ENCODE results near the gene FBXO31.
"Not testable (repeated sequence)": the region's sequence is repeated elsewhere in the genome, so short reads cannot be mapped to it uniquely, and the experiment has no call there.

The FBXO31 gene

DNA sequence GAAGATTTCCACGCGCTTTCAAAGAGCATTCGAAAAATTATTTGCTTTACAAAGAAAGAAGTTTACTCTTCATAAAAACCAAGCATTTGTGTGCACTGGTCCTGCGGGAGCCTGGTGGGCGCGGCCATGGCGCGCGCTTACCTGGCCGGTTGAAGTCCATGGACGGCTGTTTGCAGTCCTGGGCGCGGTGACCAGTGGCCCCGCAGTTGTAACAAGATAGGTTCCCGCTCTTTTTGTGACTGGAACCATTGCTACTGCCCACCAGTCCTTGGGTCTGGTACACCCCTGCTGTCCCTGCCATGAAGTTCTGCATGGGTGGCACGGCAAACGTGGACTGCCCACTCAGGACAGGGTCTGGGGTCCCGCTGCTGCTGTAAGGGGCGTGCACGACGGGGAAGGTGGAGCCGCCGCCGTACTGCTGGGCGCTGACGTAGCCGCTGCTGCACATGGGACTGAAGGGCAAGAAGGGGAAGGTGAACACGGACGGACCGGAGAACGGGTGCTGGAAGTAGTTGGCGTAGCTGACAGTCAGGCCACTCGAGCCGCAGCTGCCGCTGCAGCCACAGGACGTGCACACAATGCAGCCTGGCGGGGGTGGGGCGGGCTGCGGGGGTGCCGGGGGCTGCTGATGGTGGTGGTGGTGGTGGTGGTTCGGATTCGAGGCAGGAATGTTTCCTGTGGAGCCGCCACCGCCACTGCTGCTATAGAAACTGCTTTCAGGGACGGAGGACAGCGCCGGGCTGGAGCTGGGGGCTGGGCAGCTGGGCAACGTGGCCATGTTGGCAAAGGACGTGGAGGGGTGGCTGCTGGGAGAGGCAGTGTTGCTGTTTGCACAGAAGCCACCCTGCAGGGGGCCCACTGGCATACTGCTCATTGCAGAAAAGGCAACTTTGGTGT lies 28.0 kb upstream of the FBXO31 start:
- peak in 1 of 2 donors; percentile 20 for DNase-seq

DNA sequence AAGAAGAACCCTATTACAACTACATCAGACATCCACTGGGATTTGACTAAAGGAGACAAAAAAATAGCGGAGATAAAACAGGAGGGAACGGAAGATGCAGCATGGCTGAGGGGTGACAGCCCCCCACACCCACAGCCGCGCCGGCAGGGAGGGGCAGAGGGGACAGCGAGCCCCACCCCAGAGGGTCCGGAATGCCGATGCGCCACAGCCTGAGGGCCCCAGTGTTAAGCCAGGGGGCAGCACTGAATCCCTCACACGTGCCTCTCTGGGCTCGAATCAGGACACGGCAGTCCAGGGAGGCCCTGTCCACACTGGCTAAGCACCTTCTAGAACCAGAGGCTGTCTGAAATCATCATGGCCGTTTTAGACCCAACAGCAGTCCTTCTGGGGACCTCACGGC lies 27.4 kb upstream of the FBXO31 start:
- no peak for DNase-seq

DNA sequence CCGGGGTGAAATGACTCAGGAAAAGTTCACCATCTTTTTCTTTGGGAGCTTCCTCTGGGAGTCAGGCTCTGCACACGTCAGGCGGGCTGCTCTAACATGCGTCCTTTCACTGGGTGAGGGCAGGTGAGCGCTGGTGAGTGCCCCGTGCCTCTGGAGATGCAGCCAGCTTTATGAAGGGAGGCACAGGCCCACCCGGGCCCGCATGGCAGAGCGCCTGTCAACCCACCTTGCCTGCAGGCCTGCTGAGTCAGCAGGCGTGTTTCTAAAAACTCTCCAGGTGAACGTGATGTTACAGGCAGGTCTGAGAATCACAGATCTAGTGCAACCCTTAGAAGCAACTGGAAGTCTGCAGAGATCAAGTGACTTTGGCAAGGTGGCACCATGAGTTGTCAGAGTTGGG lies 27.0 kb upstream of the FBXO31 start:
- DNase-seq, result no peak

DNA sequence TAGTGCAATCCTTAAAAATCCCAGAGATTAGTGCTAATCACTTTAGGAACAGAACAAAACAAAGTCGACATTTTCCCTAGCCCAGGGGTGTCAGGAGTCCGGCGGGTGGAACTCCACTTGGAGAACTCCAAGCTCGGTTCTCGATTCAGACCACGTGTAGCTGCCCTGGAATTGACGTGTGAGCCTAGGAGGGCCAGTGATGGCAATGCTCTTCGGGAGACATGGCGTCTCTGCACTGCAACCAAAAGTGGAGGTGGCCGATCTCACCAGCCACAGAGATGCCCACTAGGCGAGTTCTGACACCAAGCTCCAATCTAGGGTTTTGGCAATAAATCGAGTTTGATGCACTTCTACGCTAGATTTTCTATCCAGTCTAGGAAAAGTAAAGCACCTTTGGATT lies 26.2 kb upstream of the FBXO31 start:
- no peak for DNase-seq

DNA sequence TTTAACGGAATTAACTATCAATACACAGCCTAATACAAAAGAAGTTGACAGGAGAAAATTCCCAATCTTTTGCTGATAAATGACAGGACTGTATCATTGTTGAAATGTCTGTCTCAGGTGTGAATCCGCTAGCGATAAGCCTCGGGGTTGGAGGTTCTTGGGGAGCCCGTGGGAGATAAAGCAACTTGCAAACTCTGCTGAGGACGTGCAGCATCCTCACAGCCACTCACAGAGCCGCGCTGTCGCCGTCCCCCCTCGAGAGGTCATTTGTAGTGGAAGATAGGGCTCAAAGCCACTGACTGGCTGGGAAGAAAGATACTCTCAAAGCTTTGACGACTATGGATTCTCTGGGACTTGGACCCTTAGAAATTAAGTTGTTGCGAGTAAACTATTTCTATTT lies 25.6 kb upstream of the FBXO31 start:
- DNase-seq, result no peak

DNA sequence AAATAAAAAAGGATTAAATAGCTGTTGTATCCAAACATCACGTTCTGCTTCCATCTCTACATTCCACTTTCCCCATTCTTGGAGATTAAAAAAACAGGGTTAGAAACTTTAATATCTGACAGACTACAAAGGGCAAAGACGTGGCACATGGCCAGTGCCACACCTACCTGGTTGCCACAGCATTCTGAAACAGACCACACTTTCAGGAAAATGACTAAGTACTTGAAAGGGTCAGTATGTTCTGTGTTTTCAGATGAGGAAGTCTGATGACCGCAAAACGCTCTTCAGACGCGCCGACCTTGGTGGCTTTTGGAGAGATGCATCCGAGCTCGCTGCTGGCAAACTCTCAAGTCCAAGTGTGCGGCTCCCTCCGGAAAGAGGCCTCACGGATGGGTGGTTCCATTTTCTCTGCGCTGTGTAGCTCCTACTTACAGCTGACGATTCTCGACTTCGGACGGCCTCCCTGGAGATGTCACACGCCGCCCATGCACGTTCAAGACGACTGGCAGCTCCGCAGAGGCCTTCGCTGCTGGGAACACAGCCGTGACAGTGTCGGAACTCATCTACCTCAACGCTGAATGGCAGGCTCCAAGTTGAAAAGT lies 24.0 kb upstream of the FBXO31 start:
- DNase-seq, result no peak

DNA sequence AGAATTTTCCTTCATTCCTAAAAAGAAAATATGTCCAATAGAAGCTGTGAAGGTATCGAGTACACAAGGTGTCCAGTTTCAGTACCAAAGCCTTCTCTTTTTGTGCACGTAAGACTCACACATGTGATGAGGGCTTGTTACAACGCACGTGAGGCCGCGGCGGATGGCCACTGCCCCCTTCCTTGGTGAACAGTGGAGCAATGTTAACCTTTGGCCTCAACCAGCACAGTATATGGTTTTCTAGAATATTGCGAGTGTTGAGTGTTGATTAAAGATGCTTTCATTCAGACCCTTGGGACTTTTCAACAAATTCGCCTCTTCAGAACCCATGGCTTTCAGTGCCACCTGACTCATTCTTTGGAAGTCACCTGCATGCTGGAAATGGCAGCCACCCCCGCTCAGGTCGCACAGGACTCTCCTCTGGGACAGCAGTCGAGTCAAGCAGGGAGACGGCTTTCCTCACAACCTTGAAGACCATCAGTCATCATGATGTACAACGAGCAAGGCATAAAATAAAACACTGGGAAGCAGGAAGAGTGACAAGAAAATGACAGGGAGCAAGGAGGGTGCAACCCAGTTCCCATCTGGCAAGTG lies 23.0 kb upstream of the FBXO31 start:
- no peak for DNase-seq

DNA sequence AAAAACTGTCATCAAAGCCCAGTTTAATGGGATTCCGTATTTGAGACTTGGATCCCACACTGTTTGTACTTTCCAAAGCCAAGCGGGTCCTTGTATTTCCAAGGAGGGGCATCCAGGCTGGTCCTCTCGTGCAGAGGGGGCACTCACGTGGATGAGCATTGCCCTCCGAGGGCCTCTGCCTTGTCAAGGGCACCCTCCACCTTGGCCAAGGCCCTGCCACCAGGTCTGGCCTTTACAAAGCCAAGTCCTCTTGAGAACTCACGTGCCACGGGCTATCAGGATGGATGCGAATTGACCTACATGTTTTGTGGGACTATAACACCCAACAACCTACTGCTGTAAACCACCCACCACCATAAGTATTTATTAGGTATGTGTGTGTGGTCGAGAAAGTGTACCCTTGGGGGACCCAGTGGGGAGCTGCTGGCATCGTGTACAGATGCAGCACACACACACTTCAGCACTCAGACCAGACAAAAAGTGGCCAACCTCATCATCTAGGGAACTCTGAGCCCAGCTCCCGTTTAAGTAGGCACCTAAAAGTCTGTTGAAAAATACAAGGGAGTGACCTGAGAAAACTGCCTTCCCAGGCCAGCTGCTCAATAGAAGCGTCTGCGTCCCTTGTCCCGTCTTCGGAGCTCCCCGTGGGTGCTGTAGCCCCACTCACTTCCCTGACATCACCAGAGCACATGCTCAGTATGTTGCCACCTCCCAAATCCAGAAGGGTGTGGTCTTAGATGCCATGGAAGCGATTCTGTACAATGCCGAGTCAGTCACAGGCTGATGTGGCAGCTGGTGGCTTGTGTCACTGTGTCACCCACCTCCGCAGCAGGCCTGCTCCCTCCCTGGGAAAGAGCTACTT lies 21.4 kb upstream of the FBXO31 start:
- no peak for DNase-seq

DNA sequence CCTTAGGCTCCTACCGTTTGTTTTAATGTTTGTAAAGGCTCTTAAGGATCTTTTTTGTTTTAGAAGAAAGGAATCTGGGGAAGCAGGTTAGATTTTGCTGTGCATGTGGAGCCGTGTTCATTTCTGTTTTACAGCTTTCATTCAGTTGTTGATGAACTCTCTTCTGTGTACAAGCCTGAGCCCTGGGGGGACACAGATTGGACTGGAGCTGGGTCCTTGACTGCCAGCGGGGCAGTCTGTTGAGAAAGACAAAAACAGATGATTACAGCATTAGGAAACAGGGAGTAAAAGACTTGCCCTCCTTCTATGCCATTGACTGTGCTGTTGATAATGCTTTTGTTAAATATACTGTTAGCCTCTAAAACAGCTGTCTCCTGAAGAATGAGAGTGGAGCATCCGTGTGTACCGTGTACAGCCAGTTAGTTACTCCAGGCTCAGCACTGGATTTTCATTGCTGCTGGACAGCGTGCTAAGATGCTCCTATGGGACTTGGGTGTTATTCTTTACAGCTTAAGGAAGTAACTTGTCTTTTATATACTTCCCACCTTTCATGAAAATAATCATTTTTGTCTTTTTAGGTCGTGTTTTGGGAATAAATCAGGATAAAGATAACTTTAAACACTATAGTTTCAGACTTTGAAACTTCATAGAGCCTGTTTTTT lies 11.7 kb upstream of the FBXO31 start:
- no peak for DNase-seq

DNA sequence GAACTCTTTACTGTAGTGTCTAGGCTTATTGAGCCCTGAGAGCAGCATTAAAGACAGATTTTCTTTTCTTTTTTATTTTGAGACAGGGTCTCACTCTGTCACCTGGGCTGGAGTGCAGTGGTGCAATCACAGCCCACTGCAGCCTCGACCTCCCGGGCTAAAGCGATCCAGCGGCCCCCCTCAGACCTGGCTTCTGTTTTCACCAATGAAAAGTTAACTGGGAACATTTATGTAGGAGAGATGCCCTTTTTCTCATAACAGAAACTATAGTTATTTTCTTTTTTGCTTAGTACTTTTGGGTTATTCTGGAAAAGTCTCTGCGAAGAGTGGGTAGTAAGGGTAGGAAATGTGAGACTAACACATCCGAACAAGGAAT lies 10.1 kb upstream of the FBXO31 start:
- no peak for DNase-seq

DNA sequence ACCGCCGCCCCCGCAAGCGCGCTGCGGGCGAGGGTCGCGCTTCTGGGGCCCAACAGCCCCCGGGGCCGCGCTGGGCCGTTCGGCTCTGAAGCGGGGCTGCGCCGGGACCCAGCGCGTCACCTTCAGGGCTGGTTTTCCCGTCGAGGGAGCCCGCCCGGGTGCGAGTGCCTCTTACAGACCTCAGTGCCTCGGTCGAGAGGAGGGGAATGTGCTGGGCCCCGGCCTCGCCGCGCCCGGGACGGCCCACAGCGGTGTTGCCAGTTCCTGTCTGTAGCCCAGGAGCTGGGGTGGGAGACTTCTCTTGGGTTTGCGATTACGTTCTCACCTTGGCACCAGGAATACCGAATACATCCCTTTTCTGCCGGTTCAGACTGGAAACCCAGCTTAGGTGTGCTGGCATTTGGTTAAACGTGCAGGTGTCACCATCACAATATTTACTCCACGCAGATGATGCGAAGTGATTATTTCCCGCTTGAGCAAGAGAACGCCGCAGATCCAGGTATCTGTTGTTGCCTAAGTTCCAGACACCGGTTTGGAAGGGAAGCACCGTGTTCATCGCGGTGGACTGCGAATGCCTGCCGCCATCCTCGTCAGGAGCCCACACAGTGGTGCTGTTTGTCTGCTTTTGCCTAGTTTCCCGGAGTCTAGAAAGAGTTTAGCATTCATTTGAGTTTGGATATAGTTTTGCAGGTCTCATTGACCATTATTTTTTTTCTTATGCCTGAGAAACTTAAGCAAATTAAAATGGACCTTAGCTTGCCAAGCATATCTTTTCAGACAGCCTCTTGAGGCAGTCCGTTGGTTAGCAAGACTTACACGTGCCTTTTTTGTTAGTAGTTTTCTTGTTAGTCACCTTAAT lies 9.5 kb upstream of the FBXO31 start:
- peak; percentile 17 to 54 for DNase-seq

DNA sequence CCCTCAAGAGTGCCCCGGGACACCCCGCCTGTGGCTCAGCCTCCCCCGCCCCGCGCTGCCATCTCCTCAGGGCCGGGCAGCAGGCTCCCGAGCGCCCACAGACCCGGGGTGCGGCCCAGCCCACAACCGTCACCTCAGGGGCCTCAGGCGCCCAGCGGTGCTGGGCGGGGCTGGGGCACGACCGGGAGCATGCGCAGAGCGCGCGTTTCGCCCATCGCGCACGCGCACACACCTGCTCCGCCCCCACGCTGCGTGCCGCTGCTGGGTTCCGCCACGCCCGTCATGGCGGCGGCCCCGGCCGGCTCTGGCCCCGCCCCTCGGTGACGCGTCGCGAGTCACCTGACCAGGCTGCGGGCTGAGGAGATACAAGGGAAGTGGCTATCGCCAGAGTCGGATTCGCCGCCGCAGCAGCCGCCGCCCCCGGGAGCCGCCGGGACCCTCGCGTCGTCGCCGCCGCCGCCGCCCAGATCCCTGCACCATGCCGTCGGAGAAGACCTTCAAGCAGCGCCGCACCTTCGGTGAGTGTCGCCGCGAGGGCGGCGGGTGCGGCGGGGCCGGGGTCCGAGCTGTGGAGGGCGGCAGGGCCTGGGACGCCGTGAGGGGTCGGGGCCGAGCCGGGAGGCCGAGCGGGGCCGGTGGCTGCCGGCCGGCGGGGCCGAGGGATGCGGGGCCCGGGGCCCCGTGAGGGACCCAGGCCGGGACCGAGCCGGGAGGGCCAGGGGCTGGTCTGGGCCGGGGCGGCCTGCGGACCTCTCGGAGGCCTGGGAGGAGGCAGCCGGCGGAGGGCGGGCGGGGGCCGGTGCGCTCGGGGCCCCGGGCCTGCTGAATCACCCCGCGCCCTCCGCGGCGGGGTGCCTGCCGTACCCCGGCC lies 8.6 kb upstream of the FBXO31 start, which contains the start of gene MAP1LC3B:
MAP1LC3B (plus strand) TSS at position 387 of the 871 bp plus-strand sequence; CDS start at position 479, 92 bp downstream.
- peak; percentile 92 to 96 for DNase-seq

DNA sequence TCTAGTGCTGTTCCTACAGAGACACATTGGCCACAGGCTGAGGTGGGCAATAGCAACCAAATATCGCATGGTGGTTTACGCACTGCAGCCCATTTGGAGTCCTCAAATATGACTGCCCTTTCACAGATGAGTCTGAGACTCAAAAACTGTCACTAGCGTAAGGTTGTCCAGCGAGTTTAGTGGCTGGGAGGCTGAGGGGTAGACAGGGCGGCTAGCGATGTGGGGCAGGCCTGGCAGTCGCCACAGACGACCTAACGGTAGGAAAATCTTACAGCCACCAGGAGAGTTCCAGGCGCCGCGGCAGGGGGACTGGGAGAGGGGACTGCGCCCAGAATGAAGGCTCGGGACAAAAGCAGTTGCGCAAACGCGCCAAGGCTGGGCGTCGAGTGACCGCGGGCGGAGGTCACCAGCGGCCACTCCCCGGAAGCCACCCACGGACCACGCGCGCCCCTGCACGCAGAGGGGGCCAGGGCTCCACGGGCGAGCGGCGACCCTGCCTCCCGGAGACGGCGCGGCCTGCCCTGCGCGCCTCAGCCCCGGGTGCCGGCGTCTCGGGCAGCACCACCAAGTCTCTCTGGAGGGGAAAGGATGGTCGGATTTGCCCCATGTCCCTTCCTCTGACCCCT lies 7.9 kb upstream of the FBXO31 start:
- no peak for DNase-seq

DNA sequence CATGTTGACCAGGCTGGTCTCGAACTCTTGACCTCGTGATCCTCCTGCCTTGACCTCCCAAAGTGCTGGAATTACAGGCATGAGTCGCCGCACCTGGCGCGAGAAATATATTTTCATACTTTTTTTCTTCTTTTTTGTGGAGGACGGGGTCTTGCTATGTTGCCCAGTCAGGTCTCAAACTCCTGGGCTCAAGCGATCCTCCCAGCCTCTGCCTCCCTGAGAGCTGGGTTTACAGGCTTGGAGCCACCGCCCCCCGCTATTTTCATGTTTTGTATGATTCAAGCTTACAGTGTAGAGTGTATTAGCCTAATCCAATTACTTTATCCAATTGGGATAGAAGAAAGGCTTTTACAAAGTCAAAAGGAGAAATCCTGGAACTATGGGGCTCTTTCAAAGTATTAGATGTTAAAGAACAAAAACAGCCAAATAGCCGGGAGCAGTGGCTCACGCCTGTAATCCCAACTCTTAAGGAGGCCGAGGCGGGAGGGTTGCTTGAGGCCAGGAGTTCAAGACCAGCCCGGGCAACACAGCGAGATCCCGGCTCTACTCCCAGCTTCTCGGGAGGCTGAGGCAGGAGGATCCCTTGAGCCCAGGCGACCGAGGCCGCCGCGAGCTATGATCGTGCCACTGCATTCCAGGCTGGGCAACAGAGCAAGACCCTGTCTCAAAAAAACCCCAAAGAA lies 7.2 kb upstream of the FBXO31 start:
- DNase-seq, result no peak

DNA sequence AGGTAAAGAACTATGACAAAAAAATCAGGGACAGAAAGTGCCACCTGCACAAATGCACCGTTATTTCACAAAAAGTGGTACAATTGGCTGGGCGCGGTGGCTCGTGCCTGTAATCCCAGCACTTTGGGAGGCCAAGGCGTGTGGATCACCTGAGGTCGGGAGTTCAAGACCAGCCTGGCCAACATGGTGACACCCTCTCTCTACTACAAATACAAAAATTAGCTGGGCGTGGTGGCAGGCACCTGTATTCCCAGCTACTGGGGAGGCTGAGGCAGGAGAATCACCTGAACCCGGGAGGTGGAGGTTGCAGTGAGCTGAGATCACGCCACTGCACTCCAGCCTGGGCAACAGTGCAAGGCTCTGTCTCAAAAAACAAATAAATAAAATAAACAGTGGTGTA lies 6.3 kb upstream of the FBXO31 start:
- DNase-seq, result not testable (repeated sequence)

DNA sequence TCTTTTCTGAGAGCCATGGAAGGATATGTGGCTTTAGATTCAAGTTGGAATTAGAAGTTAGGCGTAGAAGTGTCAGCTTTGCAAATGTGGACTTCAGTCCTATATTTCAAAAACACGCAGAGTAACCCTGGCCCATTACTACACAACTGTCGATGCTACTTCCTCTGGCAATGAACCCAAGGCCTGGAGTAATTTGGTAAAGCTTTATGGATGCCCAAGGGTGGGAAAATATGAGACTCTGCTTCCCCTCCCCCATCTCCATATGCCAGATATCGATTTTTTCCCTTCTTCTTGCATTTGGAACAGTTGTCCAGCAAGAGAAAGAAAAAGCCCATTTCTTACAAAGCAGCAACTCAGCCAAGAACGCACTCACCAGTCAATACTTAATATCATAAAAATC lies 5.7 kb upstream of the FBXO31 start:
- DNase-seq, result no peak

DNA sequence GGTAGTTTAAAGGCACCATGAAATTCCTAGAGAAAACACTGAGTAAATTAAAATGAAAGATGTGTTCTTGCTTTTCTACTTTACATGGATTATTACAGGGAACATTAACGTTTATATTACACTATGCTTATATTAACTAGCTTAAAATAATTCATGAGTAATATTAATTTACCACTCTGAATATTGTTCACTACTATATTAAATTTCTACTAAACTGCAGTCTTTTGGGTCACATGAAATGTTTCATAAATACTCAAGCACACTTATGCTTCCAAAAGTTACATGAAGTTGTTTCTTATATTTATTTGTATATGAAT lies 5.2 kb upstream of the FBXO31 start:
- no peak for DNase-seq

DNA sequence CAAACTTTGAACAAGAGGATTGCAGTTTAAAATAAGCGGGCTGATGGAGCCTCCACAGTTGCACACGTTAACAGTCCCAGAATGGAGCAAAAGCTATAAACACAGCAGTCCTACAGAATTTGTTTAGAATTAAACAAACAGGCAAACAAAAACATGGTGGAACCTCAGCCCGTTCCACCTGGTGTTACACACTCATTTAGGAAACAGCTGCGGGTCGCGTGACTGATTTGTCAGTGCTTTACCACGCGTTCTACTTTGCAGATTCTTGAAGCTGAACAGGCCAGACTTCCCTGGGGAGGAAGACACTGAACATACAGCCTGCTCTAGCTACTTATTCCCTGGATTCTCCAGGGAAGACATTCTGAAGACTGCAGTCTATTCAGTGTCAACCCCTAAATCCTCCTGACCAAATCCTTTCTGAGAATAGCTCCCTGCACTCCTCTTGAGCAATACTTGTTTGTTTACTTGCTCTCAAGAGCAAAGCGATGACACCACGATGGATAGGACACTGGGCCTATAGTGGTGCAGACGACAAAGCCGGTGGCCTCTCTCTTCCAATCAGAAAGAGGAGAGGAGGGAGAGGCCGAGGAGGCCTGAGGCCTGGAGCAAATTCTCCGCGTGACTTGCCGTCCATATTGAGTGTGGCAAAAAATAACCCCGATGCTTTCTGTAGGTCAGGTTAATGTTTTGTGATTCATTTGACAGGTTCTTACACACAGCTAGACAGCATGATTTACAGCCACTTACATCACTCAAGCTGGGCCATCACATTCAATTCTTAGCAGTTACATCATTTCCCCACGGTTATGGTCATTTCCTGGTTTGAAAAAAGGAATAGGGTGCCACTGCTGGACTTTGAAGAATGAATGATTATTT lies 4.6 kb upstream of the FBXO31 start:
- peak; percentile 94 to 99 for DNase-seq

DNA sequence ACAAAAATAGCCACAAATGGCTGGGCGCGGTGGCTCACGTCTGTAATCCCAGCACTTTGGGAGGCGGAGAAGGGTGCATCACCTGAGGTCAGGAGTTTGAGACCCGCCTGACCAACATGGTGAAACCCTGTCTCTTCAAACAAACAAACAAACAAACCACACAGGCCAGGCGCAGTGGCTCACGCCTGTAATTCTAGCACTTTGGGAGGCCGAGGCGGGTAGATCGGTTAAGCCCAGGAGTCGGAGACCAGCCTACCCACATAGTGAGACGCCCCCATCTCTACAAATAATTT lies 1.2 kb upstream of the FBXO31 start:
- DNase-seq, result not testable (repeated sequence)
